ENCODE results near the gene TRHDE.

The TRHDE gene

GRCh38 chr12:72273851-72274351, 1.7 kb downstream of the TRHDE start:
- DNase-seq, result no peak

DNA sequence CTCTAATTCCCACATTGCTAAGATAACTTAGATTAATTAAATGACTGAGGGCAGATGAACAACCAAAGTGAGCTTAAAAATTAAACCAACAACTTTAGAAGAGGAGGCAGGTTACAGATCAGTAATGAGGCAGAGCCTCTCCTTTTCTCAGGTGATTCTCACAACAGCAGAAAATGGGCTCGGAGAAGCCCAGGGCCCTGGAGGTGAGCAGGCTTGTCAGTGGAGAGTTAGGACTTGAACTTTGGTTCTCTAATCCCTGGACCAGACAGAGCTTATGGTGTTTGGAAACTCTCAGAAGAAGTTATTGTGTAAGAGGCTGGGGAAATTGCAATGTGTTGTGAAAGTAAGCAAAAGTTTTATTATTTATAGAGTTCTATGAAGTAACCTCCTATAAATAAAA, 2.8 kb downstream of the TRHDE start:
- DNase-seq, result no peak

GRCh38 chr12:72275526-72275925, 3.4 kb downstream of the TRHDE start:
- DNase-seq, result no peak

DNA sequence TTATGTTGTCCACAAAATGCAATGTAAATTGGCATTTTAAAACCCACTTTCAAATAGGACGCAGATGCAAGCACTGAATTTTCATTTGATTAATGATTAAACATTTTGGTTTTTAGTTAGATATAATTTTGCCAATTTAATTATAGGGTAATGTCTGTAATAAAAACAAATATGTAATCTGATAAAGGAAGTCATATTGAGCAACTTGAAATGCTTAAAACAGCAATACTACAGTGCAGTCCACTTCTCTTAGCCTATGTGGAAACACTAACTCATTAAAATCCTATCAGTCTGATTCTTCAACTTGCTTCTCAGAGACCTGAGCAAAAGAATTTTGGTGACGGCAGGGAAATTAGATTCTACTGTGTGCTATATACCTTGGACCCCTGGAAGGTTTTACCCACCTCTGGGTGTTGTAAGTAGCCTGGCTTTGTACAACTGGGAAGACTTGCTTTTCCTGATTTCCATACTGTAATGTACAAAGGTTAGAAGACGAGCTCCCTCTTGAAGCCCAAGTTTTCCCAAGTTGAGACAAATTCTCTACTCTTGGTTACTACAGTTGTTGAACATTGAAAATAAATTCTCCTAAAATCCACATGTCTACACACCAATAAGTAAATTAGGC, 4.1 kb downstream of the TRHDE start:
- no peak for DNase-seq

DNA sequence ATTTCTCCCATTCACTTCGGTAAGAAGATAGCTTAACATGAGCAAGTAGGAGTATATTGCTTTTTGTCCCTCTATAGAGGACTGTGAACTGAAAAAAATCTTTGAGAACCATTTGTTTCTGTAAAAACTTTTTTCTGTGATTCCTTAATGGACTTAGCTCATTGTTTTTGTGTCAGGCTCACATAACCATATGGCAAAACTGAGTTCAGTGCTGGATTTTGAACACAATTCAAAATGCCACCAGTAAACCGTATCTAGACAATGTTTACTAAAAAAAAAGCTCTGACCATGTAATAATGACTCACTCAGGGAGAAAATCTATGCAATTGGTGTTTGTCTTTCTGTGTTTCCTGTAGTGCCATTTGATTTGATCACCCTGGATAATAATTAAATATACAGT, 5.2 kb downstream of the TRHDE start:
- no peak for DNase-seq

GRCh38 chr12:72278894-72279293, 6.7 kb downstream of the TRHDE start:
- no peak for DNase-seq

DNA sequence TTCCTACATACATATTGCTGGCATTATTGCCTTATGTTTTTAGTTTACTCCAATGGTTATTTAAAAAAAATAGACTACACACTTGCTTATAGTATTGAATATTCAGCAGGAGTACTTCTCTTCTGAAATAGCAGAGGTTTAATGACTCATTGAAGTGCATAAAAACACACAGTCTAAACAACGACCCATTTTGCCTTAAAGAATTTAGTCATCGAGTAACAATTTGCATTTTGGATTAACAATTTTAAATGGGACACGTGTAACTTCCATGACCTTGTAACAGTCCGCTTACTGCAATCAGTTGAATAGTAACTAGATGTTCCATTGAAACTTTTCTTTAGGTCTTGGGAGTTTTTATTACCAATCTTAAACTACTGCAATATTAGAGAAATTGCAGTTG, 9.0 kb downstream of the TRHDE start:
- no peak for DNase-seq

GRCh38 chr12:72282721-72283120, 10.6 kb downstream of the TRHDE start:
- DNase-seq, result no peak

GRCh38 chr12:72285861-72286260, 13.7 kb downstream of the TRHDE start:
- no peak for DNase-seq

GRCh38 chr12:72286526-72286925, 14.4 kb downstream of the TRHDE start:
- no peak for DNase-seq

DNA sequence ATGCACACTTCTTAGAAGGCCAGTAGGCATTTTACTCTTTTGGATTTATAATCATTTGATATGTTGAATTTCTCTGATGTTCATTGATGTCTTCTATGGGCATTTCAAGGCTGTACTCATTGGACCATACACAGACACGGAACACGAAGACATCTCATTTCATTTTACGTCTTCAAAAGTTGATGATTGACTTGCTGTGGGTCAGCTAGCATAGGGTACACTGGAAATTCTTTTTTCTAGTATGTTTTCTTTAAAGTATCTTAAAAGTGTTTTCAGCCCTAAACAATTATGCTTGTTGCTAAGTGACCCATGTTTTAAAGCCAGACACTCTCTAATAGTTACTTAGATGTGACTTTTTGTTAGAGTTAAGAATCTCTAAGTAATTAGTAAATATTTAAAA, 16.3 kb downstream of the TRHDE start:
- no peak for DNase-seq

DNA sequence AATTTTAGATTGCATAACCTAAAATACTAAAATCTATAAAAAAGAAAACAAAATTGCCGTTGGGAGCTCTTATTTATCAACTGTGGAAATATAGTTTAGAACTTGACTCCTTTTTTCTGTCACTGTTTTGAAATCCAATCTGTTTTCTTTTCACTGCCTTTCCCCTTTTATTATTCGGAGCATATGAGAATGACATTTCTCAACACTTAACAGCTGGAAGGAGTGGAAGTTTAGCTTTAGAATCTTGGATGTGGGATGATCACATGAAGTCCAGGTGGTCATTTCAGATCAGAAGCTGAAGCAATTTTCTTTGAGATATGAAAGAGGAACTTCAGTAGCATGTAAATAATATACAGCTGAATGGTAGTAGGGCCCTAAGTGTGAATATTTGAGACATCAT, 16.7 kb downstream of the TRHDE start:
- DNase-seq, result no peak

DNA sequence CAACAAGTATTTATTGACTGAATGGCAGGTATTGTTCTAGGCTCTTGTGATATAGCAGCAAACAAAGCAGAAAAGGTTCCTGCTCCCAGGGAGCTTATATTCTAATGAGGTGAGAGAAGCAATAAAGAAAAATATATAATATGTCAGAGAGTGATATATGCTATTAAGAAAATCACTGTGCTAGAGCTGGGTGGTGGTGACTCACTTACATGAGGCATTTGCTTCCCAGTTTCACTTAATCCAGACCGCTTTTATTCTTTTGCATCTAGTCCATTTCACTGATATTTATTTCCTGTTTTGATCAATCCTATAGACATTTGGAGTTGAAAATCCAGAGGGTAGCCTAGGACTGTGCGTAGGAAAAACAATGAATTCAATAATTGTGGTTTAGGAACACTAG, 17.5 kb downstream of the TRHDE start:
- no peak for DNase-seq

DNA sequence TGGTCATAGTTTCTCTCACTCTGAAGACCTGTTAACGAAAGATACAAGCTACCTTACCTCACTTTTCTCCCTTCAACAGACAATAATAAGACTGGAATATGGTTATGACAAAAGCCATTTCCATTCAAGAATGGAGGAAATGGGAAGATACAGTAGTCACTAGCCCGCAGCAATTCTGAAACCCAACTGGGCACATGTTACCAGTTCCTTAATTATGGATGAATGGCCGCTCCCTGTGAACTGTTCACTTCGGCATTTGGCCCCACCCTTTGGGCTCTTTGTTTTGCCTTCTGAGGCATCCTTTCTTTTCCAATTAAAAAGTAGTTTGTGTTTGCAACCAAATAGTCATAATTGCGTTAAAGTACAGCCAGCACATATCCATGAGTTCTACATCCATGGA, 19.0 kb downstream of the TRHDE start:
- no peak for DNase-seq

- DNase-seq, result no peak
Measured at GRCh38 chr12:72293701-72294100, 21.5 kb downstream of the TRHDE start.

DNA sequence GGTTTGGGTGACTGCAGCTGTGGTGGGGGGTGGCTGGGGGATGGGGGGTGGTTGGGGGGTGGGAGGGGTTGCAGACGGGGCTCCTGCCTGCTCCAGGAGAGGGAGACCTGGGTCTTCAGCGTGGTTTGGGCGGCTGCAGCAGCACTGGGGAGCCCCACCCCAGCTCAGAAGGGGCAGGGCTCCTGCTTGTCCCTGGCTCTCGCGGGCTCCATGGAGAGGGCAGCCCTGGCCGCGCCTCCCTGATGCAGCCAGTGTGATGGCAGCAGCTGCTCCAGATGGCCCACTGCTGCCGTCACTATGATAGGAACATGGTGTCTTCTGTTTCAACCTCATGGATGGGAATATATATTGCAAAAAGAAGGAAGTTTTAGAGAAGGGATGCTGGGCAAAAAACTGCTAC, 22.9 kb downstream of the TRHDE start:
- DNase-seq, result no peak

- no peak for DNase-seq
Measured at GRCh38 chr12:72295744-72296143, 23.6 kb downstream of the TRHDE start.

- DNase-seq, result no peak
Measured at GRCh38 chr12:72296389-72296788, 24.2 kb downstream of the TRHDE start.

- DNase-seq, result no peak
Measured at GRCh38 chr12:72297666-72298065, 25.5 kb downstream of the TRHDE start.

DNA sequence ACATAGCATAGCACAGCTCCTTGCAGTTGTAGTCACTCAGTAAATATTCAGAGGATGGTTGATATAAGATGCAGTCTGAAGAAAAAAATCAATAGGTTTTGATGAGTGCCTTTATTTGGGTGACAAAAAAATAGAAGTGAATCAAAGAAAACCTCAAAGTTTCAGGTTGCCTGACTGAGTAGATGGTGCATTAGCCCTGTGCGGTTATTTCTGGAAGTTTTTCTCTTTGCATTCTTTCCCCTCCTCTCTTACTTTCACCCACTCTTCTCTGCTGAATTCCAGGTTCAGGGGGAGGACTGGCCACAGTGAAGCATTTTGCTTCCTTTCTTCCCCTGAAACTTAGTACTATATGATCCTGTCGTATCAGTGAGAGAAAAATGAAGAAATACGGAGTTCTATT, 28.6 kb downstream of the TRHDE start:
- no peak for DNase-seq

DNA sequence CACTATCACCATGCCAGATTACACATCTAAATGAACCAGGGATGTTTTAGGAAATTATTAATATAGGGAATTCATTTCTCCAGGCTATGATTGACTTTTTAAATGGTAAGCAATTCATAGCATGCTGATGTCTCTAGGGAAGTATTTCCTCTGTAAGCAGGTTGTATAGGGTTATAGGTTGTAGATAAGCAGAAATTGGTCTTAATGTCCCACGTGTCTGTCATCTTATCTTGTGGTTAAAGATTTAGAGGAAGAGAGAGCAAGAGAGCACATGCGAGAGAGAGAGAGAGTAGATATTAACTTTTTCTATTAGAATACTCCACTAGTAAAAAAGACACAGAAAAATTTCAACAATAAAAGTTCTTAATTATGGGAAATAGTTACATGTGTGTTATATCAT, 32.6 kb downstream of the TRHDE start:
- DNase-seq, result no peak

DNA sequence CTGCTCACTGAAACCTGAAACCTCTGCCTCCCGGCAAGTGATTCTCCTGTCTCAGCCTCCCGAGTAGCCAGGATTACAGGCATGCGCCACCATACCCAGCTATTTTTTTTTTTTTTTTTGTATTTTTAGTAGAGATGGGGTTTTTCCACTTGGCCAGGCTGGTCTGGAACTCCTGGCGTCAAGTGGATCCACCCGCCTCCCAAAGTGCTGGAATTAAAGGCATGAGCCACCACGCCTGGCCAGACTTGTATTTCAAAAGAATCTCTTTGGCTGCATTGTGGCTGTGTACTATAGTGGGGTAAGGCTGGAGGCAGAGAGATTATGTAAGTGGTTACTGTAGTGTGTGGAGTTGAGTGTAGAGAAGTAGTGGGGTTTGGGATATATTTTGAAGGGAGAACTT, 35.1 kb downstream of the TRHDE start:
- DNase-seq, result no peak

DNA sequence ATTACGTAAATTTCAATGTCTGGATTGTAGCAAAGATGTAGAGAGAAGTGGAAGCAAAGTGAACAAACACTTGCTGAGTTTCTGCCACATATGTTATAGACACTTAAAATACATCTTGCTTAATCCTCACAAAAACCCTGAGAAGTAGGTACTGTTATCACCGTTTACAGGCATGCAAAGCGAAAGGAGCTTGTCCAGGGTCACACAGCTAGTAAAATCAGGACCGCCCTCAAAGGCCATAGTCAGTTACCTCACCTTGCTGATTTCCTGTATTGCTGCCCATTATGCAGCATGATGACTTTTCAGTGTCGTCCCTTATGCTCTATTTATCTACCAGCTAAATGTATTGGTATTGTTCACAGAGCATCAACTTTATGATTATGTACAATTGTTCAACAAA, 39.8 kb downstream of the TRHDE start:
- DNase-seq, result no peak

DNA sequence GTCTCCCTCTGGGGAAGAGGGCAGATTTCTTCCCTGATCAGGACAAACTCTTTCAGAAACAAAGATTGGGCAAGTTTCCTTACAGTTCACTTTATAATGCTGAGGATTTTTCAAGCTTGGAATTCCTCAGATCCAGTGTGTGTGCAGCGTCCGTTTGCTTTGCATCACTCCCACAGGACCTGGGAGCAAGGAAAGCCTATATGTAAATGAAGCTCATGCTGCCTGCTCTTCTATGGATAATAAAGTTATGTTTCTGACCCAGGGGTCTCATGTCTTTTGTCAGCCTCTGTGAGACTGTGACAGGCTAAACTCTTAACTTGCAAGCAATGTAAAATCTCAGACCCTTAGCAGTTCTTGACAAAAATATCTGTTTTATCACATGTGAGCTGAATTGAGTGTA, 41.6 kb downstream of the TRHDE start:
- DNase-seq, result no peak

- no peak for DNase-seq
Measured at GRCh38 chr12:72315858-72316257, 43.7 kb downstream of the TRHDE start.

DNA sequence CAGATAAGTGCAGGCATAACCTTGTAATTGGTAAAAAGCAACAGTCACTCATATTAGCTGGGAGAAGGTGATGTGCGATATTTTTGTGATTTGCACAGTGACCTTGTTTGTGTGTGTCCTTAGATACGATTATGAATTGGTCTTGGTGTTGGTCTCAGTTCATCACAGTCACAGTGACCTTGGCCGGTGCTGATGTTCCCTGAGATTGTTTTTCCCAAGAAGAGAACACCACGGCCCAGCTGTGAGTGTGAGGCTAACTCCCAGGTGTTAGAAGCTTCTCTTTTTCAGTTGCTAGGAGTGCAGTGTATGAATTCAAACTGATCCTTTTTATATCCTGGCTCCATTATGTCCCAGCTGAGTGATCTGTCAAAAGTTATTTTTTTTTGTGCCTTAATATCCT, 46.2 kb downstream of the TRHDE start:
- DNase-seq, result no peak
